NCI-H748 (cell line): ENCODE measurements around the gene AQP1.

Source experiments
- DNase-seq: peaks from one replicate; lab custom pipeline; 2025; ENCODE audit not compliant: unreplicated experiment; lab: John Stamatoyannopoulos, UW

AQP1 gene

GRCh38 chr7:30933124-30933974, 21.7 kb downstream of the AQP1 start:
- no peak for DNase-seq

GRCh38 chr7:30934225-30934624, 22.6 kb downstream of the AQP1 start:
- no peak for DNase-seq

DNA sequence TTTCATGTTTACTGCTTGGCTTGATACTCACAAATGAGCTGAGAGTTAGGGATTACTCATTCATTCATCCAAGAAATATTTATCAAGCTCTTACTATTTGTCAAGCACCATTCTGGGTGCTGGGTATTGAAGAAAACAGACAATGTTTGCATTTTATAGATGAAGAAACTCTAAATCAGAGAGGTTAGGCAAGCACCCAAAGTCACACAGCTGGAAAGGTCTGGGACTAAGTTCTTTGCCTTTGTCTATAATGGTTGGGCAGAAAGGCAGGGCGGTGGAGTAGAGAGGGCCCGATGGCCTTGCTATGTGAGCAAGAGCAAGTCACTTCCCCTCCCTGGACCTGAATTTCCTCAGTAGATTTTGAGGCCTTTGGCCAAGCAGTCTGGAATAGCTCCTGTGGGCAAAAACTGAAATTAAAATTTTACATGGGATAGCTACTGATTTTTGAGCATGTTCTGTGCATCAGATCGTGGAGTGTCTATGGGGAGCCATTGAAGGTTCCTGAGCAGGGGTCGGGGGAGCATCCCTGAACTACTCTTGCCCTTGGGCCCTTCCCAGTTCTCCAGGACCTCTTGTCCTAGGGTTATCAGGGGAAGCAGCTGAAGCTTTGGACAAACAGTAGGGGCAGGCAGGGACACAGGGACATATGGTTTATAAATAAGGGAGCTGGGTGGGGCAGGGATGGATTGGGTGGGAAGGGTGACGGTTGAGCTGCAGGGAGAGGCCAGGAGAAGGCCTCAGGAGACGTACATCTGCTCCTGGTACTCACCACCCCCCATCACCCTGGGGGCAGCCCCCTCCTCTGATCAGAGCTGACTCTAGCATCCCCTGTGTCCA, 23.3 kb downstream of the AQP1 start:
- no peak for DNase-seq

DNA sequence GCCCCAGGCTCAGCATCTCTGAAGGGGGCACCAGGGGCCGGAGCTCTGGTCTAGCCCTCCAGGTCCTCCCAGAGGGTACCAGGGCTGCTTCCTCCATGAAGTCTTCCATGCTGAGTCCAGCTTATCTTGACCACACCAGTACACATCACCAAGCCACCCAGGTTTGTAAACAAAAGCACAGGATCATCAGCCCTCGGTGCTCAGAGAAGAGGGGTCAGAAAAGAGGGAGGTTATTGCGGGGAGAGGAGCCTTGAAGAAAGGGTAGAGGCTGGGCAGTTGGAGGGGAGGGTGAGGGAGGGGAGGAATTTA, 23.9 kb downstream of the AQP1 start:
- no peak for DNase-seq

DNA sequence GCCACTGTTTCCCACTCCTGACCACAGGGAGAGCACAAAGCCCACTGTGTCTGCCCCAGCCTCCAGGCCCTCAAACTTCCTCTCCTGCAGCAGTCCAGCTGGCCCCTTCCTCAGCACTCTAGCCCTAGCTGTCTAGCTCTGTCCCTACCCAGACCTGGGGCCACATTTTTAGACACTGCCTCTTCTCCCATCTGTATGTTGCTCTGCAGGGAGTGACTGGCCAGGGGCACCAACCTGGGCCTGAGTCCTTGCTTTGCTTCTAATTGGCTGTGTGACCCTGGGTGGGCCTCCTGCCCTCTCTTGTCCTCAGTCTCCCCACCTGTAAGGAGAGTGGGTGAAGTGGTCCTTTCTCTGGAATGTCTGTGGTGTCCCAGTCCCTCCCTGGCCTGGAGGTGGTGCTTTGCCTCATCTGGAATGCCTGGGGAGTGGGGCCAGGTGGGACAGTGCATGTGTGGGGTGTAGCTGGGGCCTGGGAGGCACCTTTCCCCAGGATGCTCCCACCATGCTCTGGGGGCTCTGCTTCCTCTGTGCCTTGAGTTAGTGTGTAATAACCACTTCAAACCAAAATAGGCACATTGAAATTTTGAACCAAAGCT, 25.1 kb downstream of the AQP1 start:
- no peak for DNase-seq

GRCh38 chr7:30937416-30937815, 25.8 kb downstream of the AQP1 start:
- DNase-seq = no peak

DNA sequence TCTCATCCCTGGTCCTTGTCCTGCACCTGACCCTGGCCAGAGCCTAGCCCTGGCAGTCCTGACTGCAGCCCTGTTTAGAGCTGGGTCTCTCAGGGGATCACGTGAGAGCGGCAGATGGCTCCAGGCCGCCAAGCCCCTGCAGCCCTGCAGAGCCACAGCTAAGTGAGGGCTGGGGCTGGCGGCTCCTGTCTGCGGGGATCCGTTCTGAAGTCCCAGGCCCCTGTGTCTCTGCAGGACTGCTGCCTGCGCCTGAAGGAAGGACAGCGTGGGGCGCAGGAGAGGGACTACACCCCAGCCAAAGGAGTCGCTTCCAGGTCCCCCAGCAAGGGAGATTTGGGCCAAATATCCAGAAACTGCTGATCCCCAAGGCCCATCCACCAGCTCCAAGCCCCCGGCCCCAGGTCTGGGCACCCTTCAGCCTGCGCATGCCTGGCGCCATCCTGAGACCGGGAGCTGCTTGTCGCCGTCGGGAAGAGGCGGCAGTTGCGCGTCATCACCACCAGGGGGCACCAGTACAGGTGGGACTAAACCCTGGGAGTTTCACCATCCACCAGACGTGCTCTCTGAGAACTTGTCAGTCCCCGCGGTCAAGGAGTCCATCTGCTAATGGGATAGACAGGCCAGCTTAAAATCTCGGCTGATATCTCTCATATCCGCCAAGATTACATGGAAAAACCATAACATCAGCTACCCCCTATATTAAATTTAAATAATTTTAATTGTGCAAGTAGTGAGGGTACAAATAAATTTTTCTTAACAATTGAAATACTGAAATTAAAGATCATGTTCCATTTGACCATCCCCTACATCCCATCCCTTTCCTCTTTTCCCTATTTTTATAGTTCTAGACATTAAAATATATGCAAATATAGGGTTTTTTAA, 27.0 kb downstream of the AQP1 start:
- DNase-seq = peak; percentile 79

GRCh38 chr7:30941582-30942323, 30.1 kb downstream of the AQP1 start:
- DNase-seq = peak; percentile 17

DNA sequence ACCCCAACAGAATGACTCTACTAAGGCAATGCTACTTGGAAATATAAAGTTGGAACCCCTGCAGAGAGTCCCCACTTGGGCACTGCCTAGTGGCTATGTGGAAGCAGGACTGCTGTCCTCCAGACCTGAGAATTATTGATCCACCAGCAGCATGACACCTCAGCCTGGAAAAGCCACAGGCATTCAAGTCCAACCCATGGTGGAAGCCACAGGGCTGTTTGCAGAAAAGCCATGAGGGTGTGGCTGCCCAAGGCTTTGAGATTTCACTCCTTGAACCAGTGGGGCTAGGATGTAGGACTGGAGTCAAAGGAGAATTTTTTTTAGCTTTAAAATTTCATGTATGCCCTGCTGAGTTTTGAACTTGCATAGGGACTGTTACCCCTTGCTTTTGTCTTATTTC, 38.5 kb downstream of the AQP1 start:
- DNase-seq = no peak

- no peak for DNase-seq
Measured at GRCh38 chr7:30954914-30955313, 43.3 kb downstream of the AQP1 start.

- DNase-seq = no peak
Measured at GRCh38 chr7:30956704-30957103, 45.1 kb downstream of the AQP1 start.

GRCh38 chr7:30963842-30964241, 52.2 kb downstream of the AQP1 start, which contains the start of gene GHRHR:
GHRHR (plus strand) TSS chr7:30963953; CDS start chr7:30964069, 116 bp downstream.
- no peak for DNase-seq

DNA sequence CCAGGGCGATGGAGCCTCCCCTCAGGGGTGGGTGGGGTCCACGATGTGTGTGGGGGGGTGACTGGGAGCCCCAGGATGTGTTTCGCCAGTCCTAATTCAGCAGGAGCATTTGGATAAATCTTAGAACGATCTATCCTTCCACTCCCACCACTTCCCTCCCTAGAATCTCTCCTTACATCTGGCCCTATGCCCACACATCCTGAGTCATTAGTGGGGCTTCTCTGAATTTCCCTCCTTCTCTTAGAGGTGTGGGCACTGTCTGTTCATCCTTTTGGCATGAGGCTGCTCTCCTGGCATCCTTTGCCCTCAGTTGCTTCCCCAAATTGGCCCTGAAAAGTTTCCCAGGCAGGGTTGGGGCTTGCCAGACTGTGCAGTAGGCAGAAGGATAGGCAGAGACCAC, 53.7 kb downstream of the AQP1 start:
- DNase-seq = no peak

DNA sequence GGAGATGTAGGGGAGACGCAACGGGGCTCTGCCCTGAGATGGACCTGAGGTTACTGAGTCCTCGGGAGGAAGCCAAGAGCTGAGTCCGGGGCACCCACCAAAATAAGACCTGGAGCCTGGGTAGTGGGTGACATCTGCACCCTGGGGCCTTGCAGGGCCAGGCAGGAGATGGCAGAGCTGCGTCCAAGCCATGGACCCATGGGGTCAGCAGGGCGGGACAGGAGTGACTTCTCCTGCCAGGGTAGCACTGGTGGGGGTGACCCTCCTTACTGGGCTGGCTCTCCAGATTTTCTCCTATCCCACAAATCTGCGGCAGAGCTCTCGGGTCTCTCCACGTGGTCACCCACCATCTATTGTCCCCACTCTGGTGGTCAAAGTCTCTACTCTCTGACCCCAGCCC, 54.2 kb downstream of the AQP1 start:
- DNase-seq = no peak

- DNase-seq = no peak
Measured at GRCh38 chr7:30968294-30968693, 56.6 kb downstream of the AQP1 start.

GRCh38 chr7:30968747-30969603, 57.3 kb downstream of the AQP1 start:
- no peak for DNase-seq

DNA sequence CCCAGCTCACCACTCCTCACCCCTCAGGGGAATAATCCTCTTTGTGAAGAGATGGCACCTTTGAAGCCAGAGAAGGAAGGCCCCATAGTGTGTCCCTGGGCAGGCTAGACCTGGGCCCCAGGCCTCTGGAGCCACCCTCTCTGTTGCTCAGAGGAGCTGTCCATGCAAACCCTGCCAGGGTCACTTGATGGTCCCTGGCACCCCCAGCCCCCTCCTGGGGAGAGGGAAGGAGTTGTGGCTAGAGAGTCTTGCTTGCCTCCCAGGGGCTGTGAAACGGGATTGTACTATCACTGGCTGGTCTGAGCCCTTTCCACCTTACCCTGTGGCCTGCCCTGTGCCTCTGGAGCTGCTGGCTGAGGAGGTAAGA, 57.9 kb downstream of the AQP1 start:
- DNase-seq = no peak

DNA sequence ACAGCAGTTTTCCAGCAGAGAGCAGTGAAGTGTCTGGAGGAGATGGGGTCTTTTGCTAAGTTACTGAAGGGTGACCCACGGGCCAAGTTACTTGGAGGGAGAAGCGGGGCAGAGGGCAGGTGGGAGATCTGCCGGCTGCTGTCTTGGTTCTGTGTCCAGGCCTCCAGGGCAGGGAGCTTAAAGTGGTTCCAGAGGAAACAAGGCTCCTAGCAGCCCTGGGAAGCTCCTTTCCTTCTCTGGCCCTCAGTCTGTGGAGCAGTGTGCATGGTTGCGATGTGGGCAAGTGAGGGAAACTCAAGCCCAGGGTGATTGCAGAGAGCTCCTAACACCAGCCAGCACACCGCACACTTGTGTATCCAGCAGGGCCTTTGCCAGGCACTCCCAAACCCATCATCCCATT, 58.4 kb downstream of the AQP1 start:
- no peak for DNase-seq

DNA sequence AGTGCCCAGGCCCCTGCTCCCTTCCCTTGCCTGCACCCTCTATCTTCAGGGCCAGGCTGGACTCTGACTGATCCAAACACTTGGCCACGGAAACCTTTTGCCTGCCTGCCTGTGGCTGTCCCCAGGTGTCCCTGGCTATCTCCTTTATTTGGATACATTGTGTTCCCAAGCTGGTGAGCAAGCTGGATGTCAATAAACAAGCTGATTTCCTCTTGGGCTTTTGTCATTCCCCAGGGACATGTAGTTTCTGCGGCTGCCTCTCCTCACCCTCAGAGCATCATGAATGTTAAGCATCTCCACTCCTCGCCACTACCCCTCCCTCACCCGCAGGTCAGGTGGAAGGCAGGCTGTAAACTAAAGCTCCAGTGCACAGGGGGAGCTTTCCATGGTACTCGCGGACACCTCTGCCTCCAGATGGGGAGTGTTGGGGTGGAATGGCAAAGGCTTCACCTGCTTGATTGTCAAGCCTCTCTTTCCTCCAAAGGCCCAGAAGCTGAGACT, 59.0 kb downstream of the AQP1 start:
- peak; percentile 29 for DNase-seq
